ENCODE results near the gene CCDC175. TPM values are rescaled to one million over a fixed set of nuclear protein-coding genes. Genes with fewer than 3 reads are reported as not detected.

CCDC175 gene
- total RNA-seq, 1 experiment from 2014 or later = not detected

GRCh38 chr14:59481407-59481806 lies 95.2 kb downstream of the CCDC175 start:
- Histone ChIP-seq H2AFZ (ENCODE audit: low read length) (no peak overlapping the region), H3K9me2 (replicated peaks; ENCODE audit: low read length) (no peaks in the 10 kb centered on the region), H3K27me3 (ENCODE audit: low read length) (no peaks in the 10 kb centered on the region), H3K9me3 (ENCODE audit: low read length) (no peaks in the 10 kb centered on the region), H3K36me3 (ENCODE audit: low read depth, low read length) (peaks cover 34% of the 10 kb centered on the region), H3K4me2 (ENCODE audit: low read length) (peak overlapping the region; percentile 79), H3K9ac (ENCODE audit: low read length) (0 out of 2 replicates have a peak overlapping the region, but pooled peaks have one; percentile 0), H4K20me1 (ENCODE audit: low read length) (peaks cover 20% of the 10 kb centered on the region), H3K79me2 (ENCODE audit: low read length) (peaks cover 88% of the 10 kb centered on the region), H3K4me3 (ENCODE audit: low read length) (peak overlapping the region; percentile 79), H3F3A (ENCODE audit: low read length, unreplicated experiment) (peaks cover 16% of the 10 kb centered on the region), H3K27ac (ENCODE audit: low read length) (peak overlapping the region; percentile 83), H3K4me1 (ENCODE audit: insufficient read depth, low read length) (peaks cover 39% of the 10 kb centered on the region)
- ATAC-seq (no peak), DNase-seq (no peak)
- no peak for TF ChIP-seq EZH2 (IDR thresholded peaks at IDR 0.05; ENCODE audit: low read length, unreplicated experiment)
- TF ChIP-seq CTCF (conservative IDR thresholded peaks at IDR 0.05; ENCODE audit: low read depth, low read length) = no peak
- no peak for TF ChIP-seq EZH2phosphoT487 (IDR thresholded peaks at IDR 0.05; ENCODE audit: borderline replicate concordance, low read length)
- BruUV-seq (replicated peaks) = no TSS peak
- ChIA-PET POLR2A (ENCODE audit: unreplicated experiment) (no interaction called here), CTCF (no interaction called here)
- intact Hi-C loops (cut with micrococcal nuclease) = loop anchor here (5.0 to 10.0 kb wide), 3 partner anchors 204 to 1237 kb away; partner anchors contain the start of genes PPM1A and PSMA3

GRCh38 chr14:59480166-59480565 lies 96.4 kb downstream of the CCDC175 start:
- Histone ChIP-seq H3F3A (ENCODE audit: low read length, unreplicated experiment) (peaks cover 16% of the 10 kb centered on the region), H3K27ac (ENCODE audit: low read length) (no peak overlapping the region), H3K36me3 (ENCODE audit: low read depth, low read length) (peaks cover 47% of the 10 kb centered on the region), H3K79me2 (ENCODE audit: low read length) (peaks cover 76% of the 10 kb centered on the region), H3K4me2 (ENCODE audit: low read length) (peak overlapping the region; percentile 79), H3K9me3 (ENCODE audit: low read length) (no peaks in the 10 kb centered on the region), H4K20me1 (ENCODE audit: low read length) (peaks cover 21% of the 10 kb centered on the region), H3K9ac (ENCODE audit: low read length) (no peak overlapping the region), H3K4me3 (ENCODE audit: low read length) (peak overlapping the region; percentile 79; the same call in 1 of the 2 replicates), H3K4me1 (ENCODE audit: insufficient read depth, low read length) (peaks cover 32% of the 10 kb centered on the region), H3K27me3 (ENCODE audit: low read length) (no peaks in the 10 kb centered on the region), H3K9me2 (replicated peaks; ENCODE audit: low read length) (no peaks in the 10 kb centered on the region), H2AFZ (ENCODE audit: low read length) (no peak overlapping the region)
- no TSS peak for BruUV-seq (replicated peaks)
- intact Hi-C loops (cut with micrococcal nuclease) = loop anchor here (5.0 to 10.0 kb wide), 3 partner anchors 203 to 1235 kb away; partner anchors contain the start of genes PPM1A and PSMA3
- no peak for DNase-seq
- no peak for ATAC-seq
- ChIA-PET POLR2A (ENCODE audit: unreplicated experiment) (no interaction called here), CTCF (no interaction called here)
- TF ChIP-seq CTCF (conservative IDR thresholded peaks at IDR 0.05; ENCODE audit: low read depth, low read length) = no peak
- no peak for TF ChIP-seq EZH2phosphoT487 (IDR thresholded peaks at IDR 0.05; ENCODE audit: borderline replicate concordance, low read length)
- TF ChIP-seq EZH2 (IDR thresholded peaks at IDR 0.05; ENCODE audit: low read length, unreplicated experiment) = no peak

- Histone ChIP-seq H3K4me2 (ENCODE audit: low read length) (no peak overlapping the region), H3K27me3 (ENCODE audit: low read length) (no peaks in the 10 kb centered on the region), H3K4me3 (ENCODE audit: low read length) (no peak overlapping the region), H3F3A (ENCODE audit: low read length, unreplicated experiment) (peaks cover 15% of the 10 kb centered on the region), H3K9me2 (replicated peaks; ENCODE audit: low read length) (no peaks in the 10 kb centered on the region), H3K79me2 (ENCODE audit: low read length) (peaks cover 62% of the 10 kb centered on the region), H3K4me1 (ENCODE audit: insufficient read depth, low read length) (peaks cover 32% of the 10 kb centered on the region), H4K20me1 (ENCODE audit: low read length) (peaks cover 26% of the 10 kb centered on the region), H3K9ac (ENCODE audit: low read length) (no peak overlapping the region), H3K27ac (ENCODE audit: low read length) (no peak overlapping the region), H3K9me3 (ENCODE audit: low read length) (no peaks in the 10 kb centered on the region), H3K36me3 (ENCODE audit: low read depth, low read length) (peaks cover 62% of the 10 kb centered on the region), H2AFZ (ENCODE audit: low read length) (no peak overlapping the region)
- no TSS peak for BruUV-seq (replicated peaks)
- ChIA-PET POLR2A (ENCODE audit: unreplicated experiment) (no interaction called here), CTCF (no interaction called here)
- intact Hi-C loops (cut with micrococcal nuclease) = no loop called here
- ATAC-seq = no peak
- DNase-seq = no peak
- TF ChIP-seq EZH2 (IDR thresholded peaks at IDR 0.05; ENCODE audit: low read length, unreplicated experiment) = no peak
- no peak for TF ChIP-seq CTCF (conservative IDR thresholded peaks at IDR 0.05; ENCODE audit: low read depth, low read length)
- no peak for TF ChIP-seq EZH2phosphoT487 (IDR thresholded peaks at IDR 0.05; ENCODE audit: borderline replicate concordance, low read length)
Observed at GRCh38 chr14:59478540-59478939, 98.1 kb downstream of the CCDC175 start.

Data from PC-3 (cell line).